PC-3 (cell line): Measurements from ENCODE around the gene MN1. TPM values are rescaled to one million over a fixed set of nuclear protein-coding genes. Genes with fewer than 3 reads are reported as not detected.

Experiments
- ATAC-seq: fragments of 200-7000 bp; cut with Tn5 transposase; 2 replicates; pipeline ENCODE4 v1.9.1; 2020; ENCODE audit warnings: mild to moderate bottlenecking, moderate library complexity
- BruUV-seq: library from RNA; stranded (reverse); fragments of 400-500 nt; replicated peaks from 2 replicates; lab custom pipeline; 2021; lab: Mats Ljungman, UMichigan
- CTCF ChIA-PET: fragments of 300-600 bp; sonication (Branson Sonifier 250); formaldehyde crosslinking; loops from one replicate; lab custom pipeline; 2022; ENCODE audit warnings: antibody characterized with exemption; lab: Charles Lee
- POLR2A ChIA-PET: fragments of 300-600 bp; sonication (Branson Sonifier 250); formaldehyde crosslinking; loops from one replicate; lab custom pipeline; 2022; ENCODE audit warnings: antibody characterized with exemption; ENCODE audit not compliant: unreplicated experiment; lab: Charles Lee
- DNase-seq: peaks from one replicate; pipeline ENCODE4 v3.0.0-alpha.2; 2015
- H2AFZ ChIP-seq: fragments of 300-600 bp; sonication (generic); 2 replicates; pipeline ENCODE4 v1.6.0; 2016; ENCODE audit warnings: antibody characterized with exemption, low read length
- H3F3A ChIP-seq: fragments of 300-600 bp; sonication (generic); one replicate; pipeline ENCODE4 v1.6.0; 2017; ENCODE audit warnings: antibody characterized with exemption, low read length, control low read depth, mild to moderate bottlenecking; ENCODE audit not compliant: unreplicated experiment
- H3K27ac ChIP-seq: fragments of 300-600 bp; sonication (generic); 2 replicates; pipeline ENCODE4 v1.5.1; 2016; ENCODE audit warnings: mild to moderate bottlenecking, low read length
- H3K27me3 ChIP-seq: fragments of 300-600 bp; sonication (generic); 2 replicates; pipeline ENCODE4 v1.6.1; 2016; ENCODE audit warnings: low read length, mixed read lengths
- H3K36me3 ChIP-seq: fragments of 300-600 bp; sonication (generic); 2 replicates; pipeline ENCODE4 v1.6.1; 2016; ENCODE audit warnings: low read depth, mixed run types, low read length, mixed read lengths
- H3K4me1 ChIP-seq: fragments of 300-600 bp; sonication (generic); 2 replicates; pipeline ENCODE4 v1.5.1; 2016; ENCODE audit warnings: low read length; ENCODE audit not compliant: insufficient read depth
- H3K4me2 ChIP-seq: fragments of 300-600 bp; sonication (generic); 2 replicates; pipeline ENCODE4 v1.6.0; 2016; ENCODE audit warnings: low read length
- H3K4me3 ChIP-seq: fragments of 300-600 bp; sonication (generic); 2 replicates; pipeline ENCODE4 v1.5.1; 2016; ENCODE audit warnings: mild to moderate bottlenecking, low read length, mixed read lengths
- H3K79me2 ChIP-seq: fragments of 300-600 bp; sonication (generic); 2 replicates; pipeline ENCODE4 v1.6.1; 2017; ENCODE audit warnings: low read length, mixed read lengths
- H3K9ac ChIP-seq: fragments of 300-600 bp; sonication (generic); 2 replicates; pipeline ENCODE4 v1.6.0; 2016; ENCODE audit warnings: mild to moderate bottlenecking, low read length
- H3K9me2 ChIP-seq: fragments of 300-600 bp; sonication (generic); replicated peaks from 2 replicates; pipeline ENCODE4 v1.6.1; 2016; ENCODE audit warnings: mixed run types, low read length, mixed read lengths
- H3K9me3 ChIP-seq: fragments of 300-600 bp; sonication (generic); 2 replicates; pipeline ENCODE4 v1.6.1; 2016; ENCODE audit warnings: low read length, mixed read lengths
- H4K20me1 ChIP-seq: fragments of 300-600 bp; sonication (generic); 2 replicates; pipeline ENCODE4 v1.6.1; 2016; ENCODE audit warnings: low read length, mixed read lengths
- EZH2 ChIP-seq: fragments of 300-600 bp; sonication (generic); IDR thresholded peaks from one replicate; pipeline ENCODE4 v1.6.1; 2017; ENCODE audit warnings: antibody characterized with exemption, mild to moderate bottlenecking, low read length; ENCODE audit not compliant: unreplicated experiment
- EZH2phosphoT487 ChIP-seq: fragments of 300-600 bp; sonication (generic); IDR thresholded peaks from 2 replicates; pipeline ENCODE4 v1.6.1; 2018; ENCODE audit warnings: mild to moderate bottlenecking, antibody characterized with exemption, low read length, borderline replicate concordance
- intact Hi-C: fragments of 100-400 bp; cut with micrococcal nuclease; formaldehyde crosslinking; loops from 2 replicates; pipeline ENCODE4 v1.9.0; 2023
- total RNA-seq: library from RNA; depleted of rRNA; stranded (reverse); fragments of >200 nt; gene quantifications from 2 replicates; pipeline ENCODE4 v1.2.3, GENCODE V29; 2014
- TF ChIP-seq, protein P1 (sequence below): fragments of 300-600 bp; sonication (generic); conservative IDR thresholded peaks from 2 replicates; pipeline ENCODE4 v1.5.1; 2017; ENCODE audit warnings: antibody characterized with exemption, low read depth, mild to moderate bottlenecking, low read length

The MN1 gene
- total RNA-seq, 1 experiment from 2014 or later, result 2.7 TPM

DNA sequence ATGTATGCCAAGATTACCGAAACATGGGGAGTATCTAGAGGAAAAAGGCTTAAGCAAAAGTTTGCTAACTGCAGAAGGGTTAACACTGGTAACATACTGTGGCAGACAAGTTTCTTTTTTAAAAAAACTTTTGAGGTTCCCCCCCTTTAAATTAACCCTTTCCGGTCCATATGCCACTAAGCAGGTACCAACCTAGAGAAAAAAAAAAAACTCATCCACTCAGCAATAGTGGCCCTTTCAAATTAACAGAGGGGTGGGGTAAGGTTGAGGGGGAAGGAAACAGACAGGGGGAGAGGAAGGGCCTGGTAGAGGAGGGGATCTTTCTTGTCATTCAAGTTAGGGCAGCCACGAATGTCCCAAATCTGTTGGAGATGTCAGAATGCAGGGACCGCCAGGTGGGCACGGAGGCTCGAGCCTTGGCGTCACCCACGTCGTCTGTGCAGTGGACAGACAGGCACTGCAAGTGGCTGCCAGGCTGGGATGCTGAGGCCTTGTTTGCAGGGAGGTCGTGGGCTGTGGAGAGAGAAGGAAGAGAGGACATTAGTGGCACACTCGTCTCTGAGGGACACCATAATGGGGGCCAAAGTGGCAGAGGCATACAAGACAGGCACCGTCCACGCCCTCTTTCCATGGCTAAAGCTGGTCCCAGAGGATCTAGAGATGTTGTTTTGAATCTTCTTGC lies 50.8 kb downstream of the MN1 start:
- Histone ChIP-seq H3K36me3 (no peaks in the 10 kb centered on the region), H4K20me1 (no peaks in the 10 kb centered on the region), H3K27ac (no peak overlapping the region), H3K4me1 (peaks cover 11% of the 10 kb centered on the region), H3K4me2 (no peak overlapping the region), H3K9me2 (no peaks in the 10 kb centered on the region), H3F3A (no peaks in the 10 kb centered on the region), H3K9me3 (no peaks in the 10 kb centered on the region), H3K4me3 (no peak overlapping the region), H2AFZ (no peak overlapping the region), H3K9ac (no peak overlapping the region), H3K27me3 (no peaks in the 10 kb centered on the region), H3K79me2 (no peaks in the 10 kb centered on the region)
- intact Hi-C loops, result no loop called here
- no peak for ATAC-seq
- CTCF ChIA-PET, result no interaction called here
- POLR2A ChIA-PET, result no interaction called here
- TF ChIP-seq, protein P1, sequence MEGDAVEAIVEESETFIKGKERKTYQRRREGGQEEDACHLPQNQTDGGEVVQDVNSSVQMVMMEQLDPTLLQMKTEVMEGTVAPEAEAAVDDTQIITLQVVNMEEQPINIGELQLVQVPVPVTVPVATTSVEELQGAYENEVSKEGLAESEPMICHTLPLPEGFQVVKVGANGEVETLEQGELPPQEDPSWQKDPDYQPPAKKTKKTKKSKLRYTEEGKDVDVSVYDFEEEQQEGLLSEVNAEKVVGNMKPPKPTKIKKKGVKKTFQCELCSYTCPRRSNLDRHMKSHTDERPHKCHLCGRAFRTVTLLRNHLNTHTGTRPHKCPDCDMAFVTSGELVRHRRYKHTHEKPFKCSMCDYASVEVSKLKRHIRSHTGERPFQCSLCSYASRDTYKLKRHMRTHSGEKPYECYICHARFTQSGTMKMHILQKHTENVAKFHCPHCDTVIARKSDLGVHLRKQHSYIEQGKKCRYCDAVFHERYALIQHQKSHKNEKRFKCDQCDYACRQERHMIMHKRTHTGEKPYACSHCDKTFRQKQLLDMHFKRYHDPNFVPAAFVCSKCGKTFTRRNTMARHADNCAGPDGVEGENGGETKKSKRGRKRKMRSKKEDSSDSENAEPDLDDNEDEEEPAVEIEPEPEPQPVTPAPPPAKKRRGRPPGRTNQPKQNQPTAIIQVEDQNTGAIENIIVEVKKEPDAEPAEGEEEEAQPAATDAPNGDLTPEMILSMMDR, result no peak
- TF ChIP-seq EZH2phosphoT487, result no peak
- no peak for TF ChIP-seq EZH2
- DNase-seq, result no peak
- no TSS peak for BruUV-seq

DNA sequence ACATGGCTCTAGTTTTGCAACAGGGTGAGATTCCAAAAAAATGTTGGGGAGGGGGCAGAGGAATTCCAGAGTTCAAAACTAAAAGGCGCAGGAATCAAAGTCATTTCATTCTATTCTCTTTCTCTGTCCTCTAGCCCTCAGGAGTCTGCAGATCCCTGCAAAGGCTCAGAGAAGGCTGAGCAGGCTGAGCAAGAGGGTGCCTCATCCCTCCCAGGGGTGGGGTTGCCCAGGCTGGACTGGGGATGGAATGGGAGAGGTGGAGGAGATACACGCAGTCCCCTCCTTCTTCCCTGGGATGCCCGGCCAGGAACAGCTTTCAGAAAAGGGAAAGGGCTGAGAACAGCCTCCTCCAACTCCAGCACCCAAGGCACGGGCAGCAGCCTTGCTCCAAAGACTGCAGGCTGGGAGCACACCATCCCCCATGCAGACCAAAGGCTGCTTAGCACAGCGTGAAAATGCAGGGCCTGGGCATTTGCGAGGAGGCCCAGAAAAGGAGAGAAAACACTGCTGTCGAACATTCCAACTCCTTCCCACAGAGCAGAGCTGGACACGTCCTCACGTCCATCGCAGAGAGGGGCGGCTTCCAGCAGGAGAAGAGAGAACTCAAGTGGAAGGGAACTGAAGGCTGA lies 51.8 kb downstream of the MN1 start:
- ATAC-seq (no peak), DNase-seq (no peak)
- H3K27me3 ChIP-seq, result no peaks in the 10 kb centered on the region
- H3K4me2 ChIP-seq, result no peak overlapping the region
- ChIA-PET CTCF (no interaction called here), POLR2A (no interaction called here)
- no peak overlapping the region for H3K27ac ChIP-seq
- H3K9ac ChIP-seq, result no peak overlapping the region
- no peaks in the 10 kb centered on the region for H3K79me2 ChIP-seq
- H3F3A ChIP-seq, result no peaks in the 10 kb centered on the region
- no peak for TF ChIP-seq EZH2phosphoT487
- TF ChIP-seq EZH2, result no peak
- TF ChIP-seq, protein P1, result no peak
- H3K9me2 ChIP-seq, result no peaks in the 10 kb centered on the region
- no peak overlapping the region for H2AFZ ChIP-seq
- peaks cover 11% of the 10 kb centered on the region for H3K4me1 ChIP-seq
- H3K9me3 ChIP-seq, result no peaks in the 10 kb centered on the region
- no peak overlapping the region for H3K4me3 ChIP-seq
- intact Hi-C loops, result no loop called here
- BruUV-seq, result no TSS peak
- no peaks in the 10 kb centered on the region for H4K20me1 ChIP-seq
- H3K36me3 ChIP-seq, result no peaks in the 10 kb centered on the region

DNA sequence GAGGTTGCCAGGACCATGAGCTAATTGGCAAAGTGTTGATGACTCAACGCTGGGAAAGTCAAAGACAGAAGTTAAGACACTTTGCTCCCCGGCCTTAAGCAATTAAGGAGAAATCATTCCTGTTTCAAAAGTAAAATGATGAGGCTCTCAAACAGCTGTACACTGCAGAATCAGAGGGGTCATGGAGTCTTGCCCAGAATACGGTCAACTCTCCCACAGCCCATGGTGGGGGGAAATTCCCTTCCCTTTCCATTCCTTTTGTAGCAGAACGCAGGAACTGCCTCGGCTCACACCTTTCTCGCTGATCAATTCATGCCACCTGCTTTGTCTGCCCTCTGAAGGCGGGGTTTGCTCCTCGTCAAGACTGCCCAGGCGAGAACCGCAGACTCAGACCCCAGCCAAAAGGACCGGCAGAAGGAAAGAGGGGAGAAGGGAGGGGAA lies 52.8 kb downstream of the MN1 start:
- Histone ChIP-seq H4K20me1 (no peaks in the 10 kb centered on the region), H3K79me2 (no peaks in the 10 kb centered on the region), H3K9ac (no peak overlapping the region), H3K4me2 (no peak overlapping the region), H3F3A (no peaks in the 10 kb centered on the region), H3K4me3 (no peak overlapping the region), H3K27ac (no peak overlapping the region), H3K27me3 (no peaks in the 10 kb centered on the region), H2AFZ (no peak overlapping the region), H3K9me2 (no peaks in the 10 kb centered on the region), H3K9me3 (no peaks in the 10 kb centered on the region), H3K36me3 (no peaks in the 10 kb centered on the region), H3K4me1 (peaks cover 11% of the 10 kb centered on the region)
- no peak for TF ChIP-seq EZH2
- TF ChIP-seq, protein P1, result no peak
- TF ChIP-seq EZH2phosphoT487, result no peak
- DNase-seq, result no peak
- CTCF ChIA-PET, result no interaction called here
- ATAC-seq, result no peak
- intact Hi-C loops, result no loop called here
- no TSS peak for BruUV-seq
- POLR2A ChIA-PET, result no interaction called here
